ENCODE results near the gene PCDHGC4. TPM values are rescaled to one million over a fixed set of nuclear protein-coding genes. Genes with fewer than 3 reads are reported as not detected.

The PCDHGC4 gene
- 59.3 TPM for total RNA-seq

DNA sequence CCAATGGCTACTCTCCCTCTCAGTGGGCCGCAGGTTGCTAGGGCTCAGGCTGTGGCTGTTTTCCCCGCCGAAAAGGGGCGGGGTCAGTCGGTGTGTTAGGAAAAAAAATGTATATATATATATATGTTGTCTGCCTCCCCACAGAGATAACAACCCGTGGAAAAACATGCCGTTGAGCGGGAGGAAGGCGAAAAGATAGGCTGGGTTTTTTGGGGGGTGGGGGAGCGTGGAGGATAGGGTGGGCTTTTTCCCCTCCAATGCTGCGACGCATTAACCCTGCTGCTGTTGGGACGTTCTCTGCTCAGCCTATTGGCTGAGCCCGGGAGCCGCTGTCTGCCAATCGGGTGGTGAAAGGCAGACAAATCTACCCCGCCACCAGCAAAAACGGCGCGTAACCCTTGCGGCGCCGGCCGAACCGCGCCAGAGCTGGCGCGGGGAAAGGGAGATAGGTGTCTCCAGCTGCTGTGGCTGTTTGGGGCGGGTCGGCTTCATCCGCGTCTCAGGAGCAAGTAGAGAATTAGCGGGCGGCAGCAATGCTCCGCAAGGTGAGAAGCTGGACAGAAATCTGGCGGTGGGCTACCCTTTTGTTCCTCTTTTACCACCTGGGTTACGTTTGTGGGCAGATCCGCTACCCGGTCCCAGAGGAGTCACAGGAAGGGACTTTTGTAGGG, at the start of gene PCDHGC4:
Gene PCDHGC4 (plus strand): TSS at position 390 of the 671 bp plus-strand sequence. CDS start 144 bp downstream, at position 534.
- peak within 1 kb of the TSS; percentile 45 to 62 for H3K4me3 ChIP-seq
- H3K9me3 ChIP-seq: no peaks in the 10 kb centered on the region
- H3K27ac ChIP-seq: peak within 1 kb of the TSS in 1 of 2 donors; percentile 31
- no peaks in the 10 kb centered on the region for H3K27me3 ChIP-seq
- DNase-seq (ENCODE audit: low spot score in 2 of 2): no peak
- H3K36me3 ChIP-seq: peaks cover 4 to 9% of the 10 kb centered on the region in 2 donors
- H3K4me1 ChIP-seq: peaks cover 15 to 44% of the 10 kb centered on the region in 2 donors
- TF ChIP-seq, protein P1, sequence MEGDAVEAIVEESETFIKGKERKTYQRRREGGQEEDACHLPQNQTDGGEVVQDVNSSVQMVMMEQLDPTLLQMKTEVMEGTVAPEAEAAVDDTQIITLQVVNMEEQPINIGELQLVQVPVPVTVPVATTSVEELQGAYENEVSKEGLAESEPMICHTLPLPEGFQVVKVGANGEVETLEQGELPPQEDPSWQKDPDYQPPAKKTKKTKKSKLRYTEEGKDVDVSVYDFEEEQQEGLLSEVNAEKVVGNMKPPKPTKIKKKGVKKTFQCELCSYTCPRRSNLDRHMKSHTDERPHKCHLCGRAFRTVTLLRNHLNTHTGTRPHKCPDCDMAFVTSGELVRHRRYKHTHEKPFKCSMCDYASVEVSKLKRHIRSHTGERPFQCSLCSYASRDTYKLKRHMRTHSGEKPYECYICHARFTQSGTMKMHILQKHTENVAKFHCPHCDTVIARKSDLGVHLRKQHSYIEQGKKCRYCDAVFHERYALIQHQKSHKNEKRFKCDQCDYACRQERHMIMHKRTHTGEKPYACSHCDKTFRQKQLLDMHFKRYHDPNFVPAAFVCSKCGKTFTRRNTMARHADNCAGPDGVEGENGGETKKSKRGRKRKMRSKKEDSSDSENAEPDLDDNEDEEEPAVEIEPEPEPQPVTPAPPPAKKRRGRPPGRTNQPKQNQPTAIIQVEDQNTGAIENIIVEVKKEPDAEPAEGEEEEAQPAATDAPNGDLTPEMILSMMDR (IDR thresholded peaks at IDR 0.05): no peak
- intact Hi-C loops (cut with DNase I): no loop called here

DNA sequence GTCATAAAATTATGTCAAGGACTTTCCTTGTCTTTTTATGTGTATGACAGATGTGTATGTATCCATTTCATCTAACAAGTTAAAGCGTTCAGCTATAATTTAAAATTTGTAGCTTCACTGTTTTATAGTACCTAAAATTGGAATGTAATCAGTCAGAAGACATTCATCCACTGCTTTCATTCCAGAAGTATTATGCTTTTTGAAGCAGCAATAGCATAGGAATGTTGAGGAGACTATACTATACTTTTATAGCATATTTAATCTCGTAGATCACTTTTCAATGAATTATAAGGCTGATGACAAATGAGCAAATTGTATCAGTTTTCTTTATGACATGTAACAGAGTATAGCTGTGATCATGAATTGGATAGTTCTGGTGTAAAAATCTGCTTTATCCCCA, 47.6 kb upstream of the PCDHGC4 start:
- Histone ChIP-seq H3K36me3 (peaks cover 0 to 3% of the 10 kb centered on the region in 2 donors), H3K9me3 (peaks cover 86 to 100% of the 10 kb centered on the region in 2 donors), H3K27me3 (no peaks in the 10 kb centered on the region), H3K27ac (no peak overlapping the region), H3K4me1 (no peaks in the 10 kb centered on the region), H3K4me3 (no peak overlapping the region)
- TF ChIP-seq, protein P1 (IDR thresholded peaks at IDR 0.05): no peak
- intact Hi-C loops (cut with DNase I): no loop called here
- DNase-seq (ENCODE audit: low spot score in 2 of 2): no peak

DNA sequence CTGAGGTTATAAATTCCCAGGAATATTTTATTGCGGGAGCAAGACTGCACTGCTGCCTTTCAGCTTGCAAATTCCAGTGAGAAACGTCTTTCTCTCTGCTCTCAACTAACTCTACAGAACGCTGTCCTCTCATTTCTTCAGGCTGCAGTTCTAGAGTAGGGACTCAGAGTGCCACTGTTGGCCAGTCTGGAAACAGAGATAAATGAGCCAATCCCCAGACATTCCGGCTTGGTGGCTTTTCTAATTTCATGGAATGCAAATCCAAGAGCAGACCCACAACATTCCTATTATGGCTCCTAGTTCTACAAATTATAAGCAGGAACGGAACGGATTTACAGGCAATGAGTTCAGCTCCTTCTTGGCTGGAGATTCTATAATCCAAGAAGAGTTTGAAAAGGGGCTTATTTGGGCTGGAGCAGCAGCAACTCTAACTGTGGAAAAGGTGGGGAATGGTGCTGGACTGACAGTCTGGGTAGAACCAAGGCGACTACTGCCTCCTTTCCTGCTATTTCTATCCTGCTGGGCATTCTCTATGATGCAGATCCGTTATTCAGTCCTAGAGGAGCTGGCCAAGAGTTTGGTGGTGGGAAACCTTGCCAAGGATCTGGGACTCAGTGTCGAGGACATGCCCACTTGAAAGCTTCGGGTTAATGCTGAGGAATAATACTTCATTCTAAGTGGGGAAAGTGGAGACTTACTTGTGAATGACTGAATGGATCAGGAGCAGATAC, 45.3 kb upstream of the PCDHGC4 start:
- TF ChIP-seq, protein P1 (IDR thresholded peaks at IDR 0.05): no peak
- Histone ChIP-seq H3K27ac (no peak overlapping the region), H3K4me3 (no peak overlapping the region), H3K27me3 (no peaks in the 10 kb centered on the region), H3K4me1 (no peaks in the 10 kb centered on the region), H3K9me3 (peaks cover 75 to 97% of the 10 kb centered on the region in 2 donors), H3K36me3 (peaks cover 0 to 3% of the 10 kb centered on the region in 2 donors)
- intact Hi-C loops (cut with DNase I): no loop called here
- no peak for DNase-seq (ENCODE audit: low spot score in 2 of 2)

DNA sequence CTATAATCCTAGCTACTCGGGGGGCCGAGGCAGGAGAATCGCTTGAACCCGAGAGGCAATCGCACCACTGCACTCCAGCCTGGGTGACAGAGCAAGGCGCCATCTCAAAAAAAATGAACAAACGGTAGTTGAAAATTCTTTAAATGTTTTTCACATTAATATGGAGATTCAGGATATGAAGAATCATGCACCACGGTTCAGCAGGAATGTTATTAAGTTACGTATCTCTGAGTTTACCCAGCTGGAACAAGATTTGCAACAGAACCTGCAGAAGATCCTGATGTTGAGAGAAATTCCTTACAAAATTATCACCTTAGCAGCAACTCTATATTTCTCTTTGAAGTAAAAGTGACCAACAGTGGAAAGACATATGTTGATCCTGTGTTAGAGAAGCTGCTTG, 44.5 kb upstream of the PCDHGC4 start:
- Histone ChIP-seq H3K4me1 (no peaks in the 10 kb centered on the region), H3K27me3 (no peaks in the 10 kb centered on the region), H3K27ac (no peak overlapping the region), H3K36me3 (peaks cover 0 to 3% of the 10 kb centered on the region in 2 donors), H3K9me3 (peaks cover 75 to 97% of the 10 kb centered on the region in 2 donors), H3K4me3 (no peak overlapping the region)
- no peak for DNase-seq (ENCODE audit: low spot score in 2 of 2)
- TF ChIP-seq, protein P1 (IDR thresholded peaks at IDR 0.05): no peak
- intact Hi-C loops (cut with DNase I): no loop called here

DNA sequence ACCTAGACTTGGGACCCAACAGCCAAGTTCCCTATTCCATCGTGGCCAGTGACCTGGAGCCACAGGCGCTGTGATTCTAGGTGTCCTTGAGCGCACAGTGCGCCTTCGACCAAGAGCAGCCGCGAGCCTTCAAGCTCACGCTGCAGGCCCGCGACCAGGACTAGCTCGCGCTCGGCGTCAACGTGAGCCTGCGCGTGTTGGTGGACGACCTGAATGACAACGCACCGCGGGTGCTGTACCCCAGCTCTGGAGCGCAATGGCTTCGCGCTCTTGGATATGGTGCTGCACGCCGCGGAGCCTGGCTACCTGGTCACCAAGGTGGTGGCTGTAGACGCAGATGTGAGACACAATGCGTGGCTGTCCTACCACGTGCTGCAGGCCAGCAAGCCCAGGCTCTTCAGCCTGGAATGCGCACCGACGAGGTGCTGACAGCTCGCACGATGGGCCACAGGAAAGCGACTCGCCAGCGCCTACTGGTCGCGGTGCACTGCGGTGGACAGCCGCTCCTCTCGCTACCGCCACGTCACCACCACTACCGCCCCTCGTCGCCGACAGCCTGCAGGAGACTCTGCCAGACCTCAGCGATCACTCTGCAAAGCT, 43.2 kb upstream of the PCDHGC4 start:
- H3K4me1 ChIP-seq: no peaks in the 10 kb centered on the region
- H3K27ac ChIP-seq: no peak overlapping the region
- H3K27me3 ChIP-seq: no peaks in the 10 kb centered on the region
- peaks cover 0 to 3% of the 10 kb centered on the region in 2 donors for H3K36me3 ChIP-seq
- intact Hi-C loops (cut with DNase I): no loop called here
- peaks cover 74 to 97% of the 10 kb centered on the region in 2 donors for H3K9me3 ChIP-seq
- TF ChIP-seq, protein P1 (IDR thresholded peaks at IDR 0.05): no peak
- H3K4me3 ChIP-seq: no peak overlapping the region
- no peak for DNase-seq (ENCODE audit: low spot score in 2 of 2)

Data from ascending aorta (tissue), 2 donors.